ENCODE measurements around the gene PLB1.

PLB1 gene

GRCh38 chr2:28581312-28581711 is 85.5 kb downstream of the PLB1 start:
- ChIA-PET CTCF (interaction anchor here (4.9 to 11.1 kb wide), 2 partner anchors 14 kb away, joined by 54 to 152 read pairs; no protein-coding TSS in a partner anchor), POLR2A (no interaction called here)
- TF ChIP-seq CTCF (IDR thresholded peaks at IDR 0.05; ENCODE audit: insufficient read depth, low read length, missing control alignments) = no peak
- no peak for DNase-seq (ENCODE audit: low read depth, low spot score)
- no peak overlapping the region for H3K4me3 ChIP-seq (ENCODE audit: low read depth, low read length)

GRCh38 chr2:28582152-28582551 is 86.3 kb downstream of the PLB1 start:
- no peak for TF ChIP-seq CTCF (IDR thresholded peaks at IDR 0.05; ENCODE audit: insufficient read depth, low read length, missing control alignments)
- ChIA-PET POLR2A (no interaction called here), CTCF (interaction anchor here (1.8 to 11.1 kb wide), 2 partner anchors 13 to 16 kb away, joined by 6 to 152 read pairs; no protein-coding TSS in a partner anchor)
- no peak overlapping the region for H3K4me3 ChIP-seq (ENCODE audit: low read depth, low read length)
- DNase-seq (ENCODE audit: low read depth, low spot score) = no peak

- no peak overlapping the region for H3K4me3 ChIP-seq (ENCODE audit: low read depth, low read length)
- TF ChIP-seq CTCF (IDR thresholded peaks at IDR 0.05; ENCODE audit: insufficient read depth, low read length, missing control alignments) = no peak
- POLR2A ChIA-PET = no interaction called here
- DNase-seq (ENCODE audit: low read depth, low spot score) = no peak
- CTCF ChIA-PET = interaction anchor here (1.8 to 11.1 kb wide), 2 partner anchors 12 to 16 kb away, joined by 6 to 152 read pairs; no protein-coding TSS in a partner anchor
Observed at GRCh38 chr2:28582595-28582994, 86.7 kb downstream of the PLB1 start.

GRCh38 chr2:28583899-28584553 is 88.2 kb downstream of the PLB1 start:
- ChIA-PET CTCF (interaction anchor here (0.7 to 11.1 kb wide), 7 partner anchors 11 to 318 kb away, joined by 3 to 152 read pairs (median 4); no protein-coding TSS in a partner anchor), POLR2A (interaction anchor here (0.8 to 1.4 kb wide), 4 partner anchors 10 to 168 kb away, joined by 4 to 5 read pairs (median 4); partner anchors contain the start of gene PPP1CB)
- no peak for TF ChIP-seq CTCF (IDR thresholded peaks at IDR 0.05; ENCODE audit: insufficient read depth, low read length, missing control alignments)
- peak overlapping the region; percentile 36 for H3K4me3 ChIP-seq (ENCODE audit: low read depth, low read length)
- peak; percentile 55 for DNase-seq (ENCODE audit: low read depth, low spot score)

GRCh38 chr2:28586867-28587266 is 91.0 kb downstream of the PLB1 start:
- ChIA-PET CTCF (interaction anchor here (1.0 to 11.1 kb wide), 3 partner anchors 8 to 166 kb away, joined by 4 to 152 read pairs (median 23); no protein-coding TSS in a partner anchor), POLR2A (no interaction called here)
- H3K4me3 ChIP-seq (ENCODE audit: low read depth, low read length) = no peak overlapping the region
- TF ChIP-seq CTCF (IDR thresholded peaks at IDR 0.05; ENCODE audit: insufficient read depth, low read length, missing control alignments) = no peak
- DNase-seq (ENCODE audit: low read depth, low spot score) = no peak

GRCh38 chr2:28587526-28588291 is 91.8 kb downstream of the PLB1 start:
- ChIA-PET CTCF (interaction anchor here (3.3 kb wide), 1 partner anchor 167 kb away, joined by 10 read pairs; no protein-coding TSS in a partner anchor), POLR2A (interaction anchor here (0.7 kb wide), 1 partner anchor 129 kb away, joined by 5 read pairs; no protein-coding TSS in a partner anchor)
- no peak for DNase-seq (ENCODE audit: low read depth, low spot score)
- no peak for TF ChIP-seq CTCF (IDR thresholded peaks at IDR 0.05; ENCODE audit: insufficient read depth, low read length, missing control alignments)
- no peak overlapping the region for H3K4me3 ChIP-seq (ENCODE audit: low read depth, low read length)

All from AG04449 (cell line).